H1 (cell line): ENCODE results near the gene PSME2. TPM values are rescaled to one million over a fixed set of nuclear protein-coding genes. Genes with fewer than 3 reads are reported as not detected.

Source experiments
- KDM4A ChIP-seq: IDR thresholded peaks from one replicate; pipeline ENCODE4 v1.7.1; 2012; ENCODE audit warnings: low read depth, mild to moderate bottlenecking, moderate library complexity, low read length, inconsistent platforms; ENCODE audit not compliant: severe bottlenecking
- polyA plus RNA-seq, 7 experiments: library from polyadenylated mRNA; depleted of rRNA in 3 of 7; stranded (reverse) in 5 of 7; unstranded in 2 of 7; fragments of >200 nt in 5 of 7; fragments of 200-250 nt in 2 of 7; gene quantifications; 1 replicate in 5 of 7; 2 replicates in 1 of 7; 4 replicates in 1 of 7; pipeline versions ENCODE4 v1.2.1 to v1.2.3, GENCODE V29; 2011 to 2013; ENCODE audit warnings: missing spikeins in 2 of 7, mixed read lengths in 2 of 7
- total RNA-seq: library from RNA; stranded (reverse); fragmentation: NEBNext Ultra II Directional; extraction: Animal tissue kit (Norgen Biotek cat#: 25700); gene quantifications from 2 replicates; pipeline ENCODE4 v1.2.1, GENCODE V29; 2021
- TF ChIP-seq, protein P1 (sequence below): fragments of 300-600 bp; sonication (generic); IDR thresholded peaks from 2 replicates; pipeline ENCODE4 v1.7.1; 2012; ENCODE audit warnings: low read length, moderate library complexity, mild to moderate bottlenecking, inconsistent platforms; ENCODE audit not compliant: insufficient replicate concordance

PSME2 gene
- total and polyA plus RNA-seq, 2 of the 8 experiments (the other 6 are each of a cell fraction or from before 2014, with no cell fraction given): 71.8 to 111 TPM

DNA sequence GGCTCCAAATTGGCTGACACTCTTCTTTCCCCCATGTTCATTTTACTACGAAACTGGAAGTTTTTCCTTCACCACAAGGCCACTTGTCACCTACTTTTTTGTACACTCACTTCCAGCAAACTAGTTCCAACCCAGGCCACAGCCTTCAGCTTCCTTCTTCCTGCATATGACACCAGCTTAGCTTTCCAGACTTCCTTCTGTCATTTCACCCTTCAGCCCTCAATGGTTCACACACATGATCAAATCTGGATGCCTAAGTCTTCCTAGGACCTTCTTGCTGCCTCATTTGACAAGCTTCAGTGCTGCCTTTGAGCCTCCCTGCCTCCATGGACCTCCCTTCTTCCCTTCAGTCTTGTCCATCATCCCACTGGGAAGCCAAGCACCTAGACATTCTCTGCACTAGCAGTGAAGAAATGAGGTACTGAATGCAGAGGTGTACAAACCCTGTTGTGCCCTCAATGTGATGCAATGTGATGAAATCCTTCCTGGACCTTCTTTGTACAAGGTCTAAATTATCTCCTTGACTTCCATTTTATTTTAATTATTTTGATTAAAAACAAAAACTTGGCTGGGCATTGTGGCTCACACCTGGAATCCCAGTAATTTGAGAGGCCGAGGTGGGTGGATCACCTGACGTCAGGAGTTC lies 21.2 kb upstream of the PSME2 start (continued):
- TF ChIP-seq KDM4A: no peak
- TF ChIP-seq, protein P1, sequence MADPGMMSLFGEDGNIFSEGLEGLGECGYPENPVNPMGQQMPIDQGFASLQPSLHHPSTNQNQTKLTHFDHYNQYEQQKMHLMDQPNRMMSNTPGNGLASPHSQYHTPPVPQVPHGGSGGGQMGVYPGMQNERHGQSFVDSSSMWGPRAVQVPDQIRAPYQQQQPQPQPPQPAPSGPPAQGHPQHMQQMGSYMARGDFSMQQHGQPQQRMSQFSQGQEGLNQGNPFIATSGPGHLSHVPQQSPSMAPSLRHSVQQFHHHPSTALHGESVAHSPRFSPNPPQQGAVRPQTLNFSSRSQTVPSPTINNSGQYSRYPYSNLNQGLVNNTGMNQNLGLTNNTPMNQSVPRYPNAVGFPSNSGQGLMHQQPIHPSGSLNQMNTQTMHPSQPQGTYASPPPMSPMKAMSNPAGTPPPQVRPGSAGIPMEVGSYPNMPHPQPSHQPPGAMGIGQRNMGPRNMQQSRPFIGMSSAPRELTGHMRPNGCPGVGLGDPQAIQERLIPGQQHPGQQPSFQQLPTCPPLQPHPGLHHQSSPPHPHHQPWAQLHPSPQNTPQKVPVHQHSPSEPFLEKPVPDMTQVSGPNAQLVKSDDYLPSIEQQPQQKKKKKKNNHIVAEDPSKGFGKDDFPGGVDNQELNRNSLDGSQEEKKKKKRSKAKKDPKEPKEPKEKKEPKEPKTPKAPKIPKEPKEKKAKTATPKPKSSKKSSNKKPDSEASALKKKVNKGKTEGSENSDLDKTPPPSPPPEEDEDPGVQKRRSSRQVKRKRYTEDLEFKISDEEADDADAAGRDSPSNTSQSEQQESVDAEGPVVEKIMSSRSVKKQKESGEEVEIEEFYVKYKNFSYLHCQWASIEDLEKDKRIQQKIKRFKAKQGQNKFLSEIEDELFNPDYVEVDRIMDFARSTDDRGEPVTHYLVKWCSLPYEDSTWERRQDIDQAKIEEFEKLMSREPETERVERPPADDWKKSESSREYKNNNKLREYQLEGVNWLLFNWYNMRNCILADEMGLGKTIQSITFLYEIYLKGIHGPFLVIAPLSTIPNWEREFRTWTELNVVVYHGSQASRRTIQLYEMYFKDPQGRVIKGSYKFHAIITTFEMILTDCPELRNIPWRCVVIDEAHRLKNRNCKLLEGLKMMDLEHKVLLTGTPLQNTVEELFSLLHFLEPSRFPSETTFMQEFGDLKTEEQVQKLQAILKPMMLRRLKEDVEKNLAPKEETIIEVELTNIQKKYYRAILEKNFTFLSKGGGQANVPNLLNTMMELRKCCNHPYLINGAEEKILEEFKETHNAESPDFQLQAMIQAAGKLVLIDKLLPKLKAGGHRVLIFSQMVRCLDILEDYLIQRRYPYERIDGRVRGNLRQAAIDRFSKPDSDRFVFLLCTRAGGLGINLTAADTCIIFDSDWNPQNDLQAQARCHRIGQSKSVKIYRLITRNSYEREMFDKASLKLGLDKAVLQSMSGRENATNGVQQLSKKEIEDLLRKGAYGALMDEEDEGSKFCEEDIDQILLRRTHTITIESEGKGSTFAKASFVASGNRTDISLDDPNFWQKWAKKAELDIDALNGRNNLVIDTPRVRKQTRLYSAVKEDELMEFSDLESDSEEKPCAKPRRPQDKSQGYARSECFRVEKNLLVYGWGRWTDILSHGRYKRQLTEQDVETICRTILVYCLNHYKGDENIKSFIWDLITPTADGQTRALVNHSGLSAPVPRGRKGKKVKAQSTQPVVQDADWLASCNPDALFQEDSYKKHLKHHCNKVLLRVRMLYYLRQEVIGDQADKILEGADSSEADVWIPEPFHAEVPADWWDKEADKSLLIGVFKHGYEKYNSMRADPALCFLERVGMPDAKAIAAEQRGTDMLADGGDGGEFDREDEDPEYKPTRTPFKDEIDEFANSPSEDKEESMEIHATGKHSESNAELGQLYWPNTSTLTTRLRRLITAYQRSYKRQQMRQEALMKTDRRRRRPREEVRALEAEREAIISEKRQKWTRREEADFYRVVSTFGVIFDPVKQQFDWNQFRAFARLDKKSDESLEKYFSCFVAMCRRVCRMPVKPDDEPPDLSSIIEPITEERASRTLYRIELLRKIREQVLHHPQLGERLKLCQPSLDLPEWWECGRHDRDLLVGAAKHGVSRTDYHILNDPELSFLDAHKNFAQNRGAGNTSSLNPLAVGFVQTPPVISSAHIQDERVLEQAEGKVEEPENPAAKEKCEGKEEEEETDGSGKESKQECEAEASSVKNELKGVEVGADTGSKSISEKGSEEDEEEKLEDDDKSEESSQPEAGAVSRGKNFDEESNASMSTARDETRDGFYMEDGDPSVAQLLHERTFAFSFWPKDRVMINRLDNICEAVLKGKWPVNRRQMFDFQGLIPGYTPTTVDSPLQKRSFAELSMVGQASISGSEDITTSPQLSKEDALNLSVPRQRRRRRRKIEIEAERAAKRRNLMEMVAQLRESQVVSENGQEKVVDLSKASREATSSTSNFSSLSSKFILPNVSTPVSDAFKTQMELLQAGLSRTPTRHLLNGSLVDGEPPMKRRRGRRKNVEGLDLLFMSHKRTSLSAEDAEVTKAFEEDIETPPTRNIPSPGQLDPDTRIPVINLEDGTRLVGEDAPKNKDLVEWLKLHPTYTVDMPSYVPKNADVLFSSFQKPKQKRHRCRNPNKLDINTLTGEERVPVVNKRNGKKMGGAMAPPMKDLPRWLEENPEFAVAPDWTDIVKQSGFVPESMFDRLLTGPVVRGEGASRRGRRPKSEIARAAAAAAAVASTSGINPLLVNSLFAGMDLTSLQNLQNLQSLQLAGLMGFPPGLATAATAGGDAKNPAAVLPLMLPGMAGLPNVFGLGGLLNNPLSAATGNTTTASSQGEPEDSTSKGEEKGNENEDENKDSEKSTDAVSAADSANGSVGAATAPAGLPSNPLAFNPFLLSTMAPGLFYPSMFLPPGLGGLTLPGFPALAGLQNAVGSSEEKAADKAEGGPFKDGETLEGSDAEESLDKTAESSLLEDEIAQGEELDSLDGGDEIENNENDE: no peak
- TF ChIP-seq, all 59 proteins: peak for 0
